Stomach (tissue), 9 donors: ENCODE measurements around the gene ADD1. TPM values are rescaled to one million over a fixed set of nuclear protein-coding genes. Genes with fewer than 3 reads are reported as not detected.
"Not testable (repeated sequence)": the region's sequence is repeated elsewhere in the genome, so short reads cannot be mapped to it uniquely, and the experiment has no call there.

Experiments used
- DNase-seq, 2 donors: peaks; one replicate each; pipeline versions ENCODE4 v3.0.0 to v3.0.0-alpha.2; 2013 to 2019
- H3K27ac ChIP-seq, 5 donors: fragments of 200-600 bp in 4 of 5; sonication (generic) in 4 of 5; one replicate each; pipeline ENCODE4 v1.5.1; 2013 to 2019; ENCODE audit warnings: mild to moderate bottlenecking in 1 of 5, moderate library complexity in 1 of 5
- H3K27me3 ChIP-seq, 3 donors: fragments of 200-600 bp; sonication (generic); one replicate each; pipeline ENCODE4 v1.5.1; 2017 to 2019; ENCODE audit warnings: mixed run types in 1 of 3
- H3K36me3 ChIP-seq, 4 donors: fragments of 200-600 bp; sonication (generic); 1 replicate in 3 of 4; 2 replicates in 1 of 4; pipeline ENCODE4 v1.5.1; 2016 to 2019
- H3K4me1 ChIP-seq, 4 donors: fragments of 200-600 bp; sonication (generic); one replicate each; pipeline ENCODE4 v1.5.1; 2016 to 2019
- H3K4me3 ChIP-seq, 4 donors: fragments of 200-600 bp; sonication (generic) in 3 of 4; one replicate each; pipeline ENCODE4 v1.5.1; 2016 to 2019; ENCODE audit warnings: mild to moderate bottlenecking in 1 of 4
- H3K9me3 ChIP-seq, 4 donors: fragments of 200-600 bp; sonication (generic); one replicate each; pipeline ENCODE4 v1.5.1; 2016 to 2019
- EP300 ChIP-seq: sonication (generic); formaldehyde crosslinking; IDR thresholded peaks from one replicate; pipeline ENCODE4 v1.6.1; 2017; ENCODE audit warnings: antibody characterized with exemption
- POLR2A ChIP-seq, 4 donors: fragments of 450-650 bp; IDR thresholded peaks; one replicate each; pipeline ENCODE4 v1.6.1; 2016; ENCODE audit warnings: antibody characterized with exemption in 4 of 4, control low read depth in 2 of 4, mild to moderate bottlenecking in 1 of 4, moderate library complexity in 1 of 4
- POLR2AphosphoS5 ChIP-seq, 3 donors: sonication (generic); formaldehyde crosslinking; IDR thresholded peaks; one replicate each; pipeline ENCODE4 v1.6.1; 2016; ENCODE audit warnings: antibody characterized with exemption in 3 of 3
- WGBS, 5 donors: extraction: QIAGEN DNeasy Blood & Tissue Kit in 3 of 5; methylation state at CpG; one replicate each; pipeline versions ENCODE4 v1.1.5 to v1.1.7; 2013 to 2018; 5-methylcytosine and 5-hydroxymethylcytosine counted together
- intact Hi-C: fragments of 100-400 bp; cut with DNase I; formaldehyde crosslinking; loops from one replicate; pipeline ENCODE4 v1.15.1; 2023; ENCODE audit warnings: low total_unique reads
- polyA plus RNA-seq, 3 donors: library from polyadenylated mRNA; stranded (reverse); fragments of 200-250 nt; gene quantifications; one replicate each; pipeline ENCODE4 v1.2.3, GENCODE V29; 2013
- total RNA-seq, 5 donors: library from RNA; depleted of rRNA; stranded (reverse); fragments of >200 nt; gene quantifications; one replicate each; pipeline versions ENCODE4 v1.1.0 to v1.2.3, GENCODE V29; 2014 to 2016
- TF ChIP-seq, protein P1 (sequence below), 7 experiments: fragments of 450-650 bp in 4 of 7; fragments of 200-600 bp in 3 of 7; sonication (generic) in 3 of 7; IDR thresholded peaks; one replicate each; pipeline ENCODE4 v1.5.1; 2016 to 2019; ENCODE audit warnings: antibody characterized with exemption in 7 of 7, control low read depth in 2 of 7, mild to moderate bottlenecking in 1 of 7
- donor health status: healthy with polysubstance abuse.
- donor health status: Bipolar disorder and iron deficiency.
- donor health status: healthy.

Gene ADD1
- total and polyA plus RNA-seq, 8 donors = 103 to 1,174 (median 207) TPM

DNA sequence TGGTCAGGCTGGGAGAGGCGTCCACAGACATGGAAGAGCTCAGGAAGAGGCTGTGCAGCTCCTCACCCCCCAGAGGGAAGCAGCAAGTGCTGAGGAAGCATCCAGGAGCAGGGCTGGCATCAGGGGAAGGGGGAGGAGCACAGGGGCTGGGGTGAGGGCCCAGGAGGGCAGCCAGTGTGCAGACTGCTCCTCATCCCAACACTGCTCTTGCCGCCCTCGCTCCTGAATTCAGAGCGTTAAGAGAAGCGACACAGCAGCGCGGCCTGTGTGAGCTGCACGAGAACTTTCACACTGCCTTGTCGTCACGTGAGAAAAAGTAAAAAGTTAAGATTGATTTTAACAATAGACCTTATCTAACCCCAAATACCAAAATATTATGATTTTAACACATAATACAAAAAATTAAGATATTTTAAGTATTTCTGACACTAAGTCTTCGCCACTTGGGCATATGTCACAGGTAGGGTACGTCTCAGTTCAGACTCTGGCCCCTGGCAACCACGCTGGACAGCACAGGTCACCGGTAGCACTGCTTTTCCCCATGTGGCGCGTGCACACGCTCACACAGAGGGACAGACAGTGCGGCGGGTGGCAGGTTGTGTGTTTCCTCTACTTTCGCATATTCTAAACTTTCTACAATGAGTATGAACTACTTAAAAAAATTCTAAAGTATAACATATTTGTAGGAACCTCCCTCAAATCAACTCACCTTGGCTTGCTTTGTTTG is 99.9 kb downstream of the ADD1 start:
- Histone ChIP-seq H3K4me3 (no peak overlapping the region), H3K27ac (peak overlapping the region in 4 of 5 donors; percentile 61 to 68 (median 67)), H3K36me3 (peaks cover 83 to 100% (median 100%) of the 10 kb centered on the region in 4 donors), H3K9me3 (no peaks in the 10 kb centered on the region), H3K4me1 (peaks cover 0 to 10% (median 9%) of the 10 kb centered on the region in 4 donors), H3K27me3 (no peaks in the 10 kb centered on the region)
- TF ChIP-seq, protein P1, sequence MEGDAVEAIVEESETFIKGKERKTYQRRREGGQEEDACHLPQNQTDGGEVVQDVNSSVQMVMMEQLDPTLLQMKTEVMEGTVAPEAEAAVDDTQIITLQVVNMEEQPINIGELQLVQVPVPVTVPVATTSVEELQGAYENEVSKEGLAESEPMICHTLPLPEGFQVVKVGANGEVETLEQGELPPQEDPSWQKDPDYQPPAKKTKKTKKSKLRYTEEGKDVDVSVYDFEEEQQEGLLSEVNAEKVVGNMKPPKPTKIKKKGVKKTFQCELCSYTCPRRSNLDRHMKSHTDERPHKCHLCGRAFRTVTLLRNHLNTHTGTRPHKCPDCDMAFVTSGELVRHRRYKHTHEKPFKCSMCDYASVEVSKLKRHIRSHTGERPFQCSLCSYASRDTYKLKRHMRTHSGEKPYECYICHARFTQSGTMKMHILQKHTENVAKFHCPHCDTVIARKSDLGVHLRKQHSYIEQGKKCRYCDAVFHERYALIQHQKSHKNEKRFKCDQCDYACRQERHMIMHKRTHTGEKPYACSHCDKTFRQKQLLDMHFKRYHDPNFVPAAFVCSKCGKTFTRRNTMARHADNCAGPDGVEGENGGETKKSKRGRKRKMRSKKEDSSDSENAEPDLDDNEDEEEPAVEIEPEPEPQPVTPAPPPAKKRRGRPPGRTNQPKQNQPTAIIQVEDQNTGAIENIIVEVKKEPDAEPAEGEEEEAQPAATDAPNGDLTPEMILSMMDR (IDR thresholded peaks at IDR 0.05) = no peak
- TF ChIP-seq POLR2A (IDR thresholded peaks at IDR 0.05) = no peak
- TF ChIP-seq EP300 = no peak
- no peak for TF ChIP-seq POLR2AphosphoS5 (IDR thresholded peaks at IDR 0.05)
- intact Hi-C loops = no loop called here
- DNase-seq = no peak
- 93 to 95% (median 94%) methylated on average over 20 of the region's 20 CpGs for WGBS, 5 donors

DNA sequence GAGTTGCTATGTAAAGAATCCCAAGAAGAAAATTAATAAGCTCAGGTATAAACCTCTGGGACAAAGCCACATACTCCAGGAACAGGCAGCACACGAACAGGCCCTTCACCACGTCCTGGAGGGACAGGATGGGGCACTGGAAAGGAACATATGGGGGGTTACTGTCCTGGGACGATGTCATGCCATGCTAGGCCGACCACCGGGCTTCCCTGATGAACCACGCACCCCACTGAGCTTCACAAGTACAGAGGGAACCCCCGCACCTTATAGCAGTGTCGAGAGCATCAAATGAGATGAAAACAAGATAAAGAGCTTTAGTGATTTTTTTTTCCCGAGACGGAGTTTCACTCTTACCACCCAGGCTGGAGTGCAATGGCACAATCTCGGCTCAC is 100.4 kb downstream of the ADD1 start:
- Histone ChIP-seq H3K4me3 (no peak overlapping the region), H3K27ac (peak overlapping the region in 1 of 5 donors; percentile 4), H3K4me1 (peaks cover 0 to 10% (median 9%) of the 10 kb centered on the region in 4 donors), H3K36me3 (peaks cover 78 to 100% (median 100%) of the 10 kb centered on the region in 4 donors), H3K9me3 (no peaks in the 10 kb centered on the region), H3K27me3 (no peaks in the 10 kb centered on the region)
- 83 to 89% (median 86%) methylated on average over 11 of the region's 11 CpGs for WGBS, 5 donors
- DNase-seq = no peak
- intact Hi-C loops = no loop called here
- TF ChIP-seq, protein P1 (IDR thresholded peaks at IDR 0.05) = no peak
- TF ChIP-seq EP300 (no peak), POLR2A (IDR thresholded peaks at IDR 0.05) (no peak), POLR2AphosphoS5 (IDR thresholded peaks at IDR 0.05) (no peak)

DNA sequence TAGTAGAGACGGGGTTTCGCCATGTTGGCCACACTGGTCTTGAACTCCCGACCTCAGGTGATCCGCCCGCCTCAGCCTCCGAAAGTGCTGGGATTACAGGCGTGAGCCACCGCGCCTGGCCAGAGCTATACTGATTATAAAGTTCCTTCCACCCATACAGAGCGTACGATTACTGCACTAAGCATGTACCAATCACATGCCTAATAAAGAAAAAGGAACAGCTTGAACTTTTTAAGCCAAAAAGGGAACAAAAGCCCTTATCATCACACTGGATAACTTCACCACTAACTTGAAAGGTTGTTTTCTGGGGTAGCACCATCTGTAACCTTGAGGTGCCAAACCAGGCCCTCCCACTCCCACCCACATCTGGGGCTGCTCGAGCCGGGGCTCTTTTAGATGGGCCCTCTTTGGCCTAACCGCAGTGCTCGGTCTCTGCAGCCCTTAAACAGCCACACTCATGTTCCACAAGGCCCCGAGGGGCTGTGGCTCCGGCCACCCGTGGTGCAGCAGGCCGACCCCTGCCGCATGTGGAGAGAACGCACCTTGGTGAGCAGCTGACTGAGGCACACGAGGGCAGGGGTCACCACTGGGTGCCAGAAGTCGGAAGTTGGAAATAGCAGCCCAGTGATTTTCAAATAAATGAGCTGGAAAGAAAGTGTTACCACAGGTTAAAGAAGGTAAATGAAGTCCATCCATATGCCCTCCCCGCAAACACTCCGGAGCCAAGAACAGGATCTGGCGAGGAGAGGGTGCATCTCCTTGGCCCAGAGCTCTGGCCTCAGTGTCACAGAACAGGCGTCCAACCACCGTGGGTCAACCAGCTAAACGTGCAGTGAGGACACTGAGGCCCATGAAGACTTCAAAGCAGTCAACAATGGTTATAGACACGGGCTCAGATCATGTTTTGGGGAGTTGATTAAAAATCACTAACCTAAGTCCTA is 101.2 kb downstream of the ADD1 start:
- Histone ChIP-seq H3K27me3 (no peaks in the 10 kb centered on the region), H3K9me3 (no peaks in the 10 kb centered on the region), H3K36me3 (peaks cover 76 to 100% (median 100%) of the 10 kb centered on the region in 4 donors), H3K4me3 (no peak overlapping the region), H3K27ac (peak overlapping the region in 1 of 5 donors; percentile 4), H3K4me1 (peaks cover 0 to 10% (median 9%) of the 10 kb centered on the region in 4 donors)
- DNase-seq = no peak
- TF ChIP-seq POLR2AphosphoS5 (IDR thresholded peaks at IDR 0.05) (no peak), POLR2A (IDR thresholded peaks at IDR 0.05) (no peak), EP300 (no peak)
- TF ChIP-seq, protein P1 (IDR thresholded peaks at IDR 0.05) = no peak
- WGBS, 5 donors = 84 to 90% (median 89%) methylated on average over 28 to 30 of the region's 30 CpGs
- intact Hi-C loops = no loop called here

DNA sequence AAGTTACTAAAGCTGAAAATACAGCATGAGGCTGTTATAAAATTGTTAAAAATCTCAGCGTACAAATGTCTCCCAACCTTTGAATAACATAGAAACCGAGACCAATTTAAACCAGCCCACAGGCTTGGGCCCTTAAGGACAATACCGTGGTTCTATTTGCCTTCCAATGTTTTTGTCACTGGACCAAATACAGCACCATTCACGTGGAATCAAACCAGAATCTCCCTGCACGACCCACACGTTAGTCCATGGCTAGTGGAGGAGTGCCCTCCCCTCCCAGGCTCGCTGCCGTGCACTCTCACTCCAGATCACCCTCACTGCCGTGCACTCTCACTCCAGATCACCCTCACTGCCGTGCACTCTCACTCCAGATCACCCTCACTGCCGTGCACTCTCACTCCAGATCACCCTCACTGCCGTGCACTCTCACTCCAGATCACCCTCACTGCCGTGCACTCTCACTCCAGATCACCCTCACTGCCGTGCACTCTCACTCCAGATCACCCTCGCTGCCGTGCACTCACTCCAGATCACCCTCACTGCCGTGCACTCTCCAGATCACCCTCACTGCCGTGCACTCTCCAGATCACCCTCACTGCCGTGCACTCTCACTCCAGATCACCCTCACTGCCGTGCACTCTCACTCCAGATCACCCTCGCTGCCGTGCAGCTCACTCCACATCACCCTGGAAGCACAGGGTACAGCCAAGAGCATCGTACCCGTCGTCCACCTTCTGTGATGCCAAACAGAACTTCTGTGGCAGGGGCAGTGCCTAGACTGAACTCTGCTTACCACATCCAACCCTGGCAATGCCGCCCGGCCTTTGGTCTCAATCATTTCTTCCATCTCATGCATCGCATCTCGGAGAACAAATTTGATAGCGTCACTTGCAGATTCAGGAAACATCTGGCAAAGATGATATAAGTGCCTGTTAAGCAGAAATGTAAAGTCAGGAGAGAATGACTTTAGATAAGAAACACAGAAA is 102.3 kb downstream of the ADD1 start:
- peaks cover 74 to 100% (median 100%) of the 10 kb centered on the region in 4 donors for H3K36me3 ChIP-seq
- H3K9me3 ChIP-seq, intact Hi-C loops, DNase-seq, H3K4me3 ChIP-seq, H3K27me3 ChIP-seq, H3K27ac ChIP-seq: not testable (repeated sequence)
- WGBS, 5 donors = 86 to 94% (median 90%) methylated on average over 26 to 28 of the region's 30 CpGs
- H3K4me1 ChIP-seq = peaks cover 0 to 10% (median 9%) of the 10 kb centered on the region in 4 donors
